H1 (cell line): ENCODE measurements around the gene NXPH3.

ENCODE experiments used
- CTCF ChIP-seq, 3 experiments: IDR thresholded peaks; 1 replicate in 2 of 3; 2 replicates in 1 of 3; pipeline versions ENCODE4 v1.5.1 to v1.6.1; 2011; ENCODE audit warnings: low read length in 3 of 3, mild to moderate bottlenecking in 3 of 3, inconsistent platforms in 2 of 3, low read depth in 1 of 3, moderate library complexity in 1 of 3; ENCODE audit not compliant: insufficient read depth in 1 of 3; ENCODE audit errors: control extremely low read depth in 1 of 3
- EZH2 ChIP-seq: fragments of 200-600 bp; sonication (generic); IDR thresholded peaks from 2 replicates; pipeline ENCODE4 v1.7.1; 2012; ENCODE audit warnings: low read depth, mild to moderate bottlenecking, moderate library complexity, low read length, inconsistent platforms; ENCODE audit not compliant: severe bottlenecking
- JUN ChIP-seq: IDR thresholded peaks from 2 replicates; pipeline ENCODE4 v1.6.1; 2011; ENCODE audit warnings: low read depth, mild to moderate bottlenecking, improper control_type of control experiment, low read length
- POLR2A ChIP-seq, 2 experiments: IDR thresholded peaks; 1 replicate in 1 of 2; 2 replicates in 1 of 2; pipeline ENCODE4 v1.6.1; 2011; ENCODE audit warnings: low read depth in 2 of 2, low read length in 2 of 2, mild to moderate bottlenecking in 2 of 2; ENCODE audit errors: control extremely low read depth in 1 of 2

- TF ChIP-seq CTCF (IDR thresholded peaks at IDR 0.05; ENCODE audit: control extremely low read depth in 1 of 3, insufficient read depth in 1 of 3, low read depth in 1 of 3, low read length in 3 of 3), result no peak
- TF ChIP-seq POLR2A (IDR thresholded peaks at IDR 0.05; ENCODE audit: control extremely low read depth in 1 of 2, low read depth in 2 of 2, low read length in 2 of 2), result no peak
- no peak for TF ChIP-seq JUN
- TF ChIP-seq EZH2, result no peak
Measured at GRCh38 chr17:49572226-49572625, 3.4 kb upstream of the NXPH3 start.
